ENCODE results near the gene PTPRN2. TPM values are rescaled to one million over a fixed set of nuclear protein-coding genes. Genes with fewer than 3 reads are reported as not detected.

Gene PTPRN2
- total and polyA plus RNA-seq, 2 of the 8 experiments (the other 6 are each of a cell fraction or from before 2014, with no cell fraction given) = 2.6 to 4.5 TPM

DNA sequence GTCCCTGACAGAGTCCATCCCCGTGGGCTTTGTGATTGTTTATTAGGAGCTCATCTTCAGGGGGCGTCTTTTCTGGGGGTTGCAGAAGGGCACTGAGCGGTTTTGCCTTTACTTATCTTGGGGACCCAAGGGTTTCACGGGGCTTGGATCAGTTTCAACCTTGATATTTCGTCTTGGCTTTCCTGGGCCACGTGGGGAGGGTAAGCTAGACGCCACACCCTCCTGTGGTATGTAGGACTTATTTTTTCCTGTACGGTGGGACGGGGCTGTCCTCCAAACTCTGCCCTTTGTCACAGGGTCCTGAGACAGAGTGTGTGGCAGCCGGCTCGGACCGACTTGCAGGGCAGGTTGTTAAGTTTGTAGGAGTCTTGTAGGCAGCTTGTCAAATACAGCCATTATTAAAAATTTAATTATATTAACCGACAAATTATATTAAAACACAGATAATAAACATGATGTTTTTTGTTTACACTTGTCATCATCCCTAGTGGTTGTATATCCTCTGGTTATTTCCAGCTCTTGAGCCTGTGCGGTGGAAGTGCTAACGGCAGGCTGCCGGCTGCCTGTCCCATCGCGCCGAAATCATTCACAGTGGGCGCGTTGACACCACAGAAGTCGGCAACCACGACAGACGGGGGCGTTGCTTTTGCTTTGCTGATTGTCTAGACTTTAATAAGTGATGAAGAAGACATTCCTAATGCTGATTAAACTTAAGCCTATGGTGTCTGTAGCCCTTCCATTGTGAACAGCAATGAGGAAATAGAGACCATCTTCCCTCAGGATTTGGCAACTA, 1057.7 kb downstream of the PTPRN2 start:
- no peaks in the 10 kb centered on the region for H4K20me1 ChIP-seq (replicated peaks in 1 of 2; ENCODE audit: control insufficient read depth in 1 of 2, insufficient read depth in 2 of 2, low read length in 2 of 2)
- no peak overlapping the region for H2AK5ac ChIP-seq (ENCODE audit: low read depth, low read length)
- H3K79me1 ChIP-seq (ENCODE audit: low read depth, low read length) = no peaks in the 10 kb centered on the region
- no peak overlapping the region for H3K4me2 ChIP-seq (ENCODE audit: insufficient read depth in 1 of 2, low read depth in 2 of 2, low read length in 2 of 2)
- H3K14ac ChIP-seq (ENCODE audit: insufficient read length) = no peak overlapping the region
- no peaks in the 10 kb centered on the region; a peak in 2 of 7 replicates for H3K4me1 ChIP-seq (replicated peaks in 1 of 4; ENCODE audit: control insufficient read depth in 3 of 4, insufficient read depth in 4 of 4, low read length in 3 of 4)
- DNase-seq (ENCODE audit: low read depth in 1 of 2, low spot score in 2 of 2) (peak in 1 of 2 experiments; percentile 7), FAIRE-seq (no peak)
- H3K4ac ChIP-seq (replicated peaks; ENCODE audit: insufficient read length, low read depth, low read length) = no peak overlapping the region
- H3K27ac ChIP-seq (ENCODE audit: low read depth, low read length) = no peak overlapping the region
- H3K56ac ChIP-seq (replicated peaks; ENCODE audit: insufficient read length, low read depth, low read length) = no peak overlapping the region
- no peak overlapping the region for H2BK120ac ChIP-seq (replicated peaks; ENCODE audit: low read depth, low read length)
- no peaks in the 10 kb centered on the region for H3K79me2 ChIP-seq (ENCODE audit: control insufficient read depth in 1 of 2, insufficient read depth in 2 of 2, low read length in 2 of 2)
- TF ChIP-seq SP2 (IDR thresholded peaks at IDR 0.05; ENCODE audit: low read length) (no peak), TBP (IDR thresholded peaks at IDR 0.05; ENCODE audit: low read depth, low read length) (no peak), CHD1 (IDR thresholded peaks at IDR 0.05; ENCODE audit: low read depth, low read length) (no peak), GTF2F1 (IDR thresholded peaks at IDR 0.05; ENCODE audit: borderline replicate concordance, low read depth, low read length) (no peak), MAFK (IDR thresholded peaks at IDR 0.05; ENCODE audit: low read depth, low read length) (no peak), ATF2 (IDR thresholded peaks at IDR 0.05; ENCODE audit: low read length) (no peak), BCL11A (IDR thresholded peaks at IDR 0.05; ENCODE audit: low read depth in 2 of 2, low read length in 2 of 2) (no peak), POLR2A (IDR thresholded peaks at IDR 0.05; ENCODE audit: control extremely low read depth in 1 of 2, low read depth in 2 of 2, low read length in 2 of 2) (no peak), SRF (IDR thresholded peaks at IDR 0.05; ENCODE audit: low read depth, low read length) (no peak), SP4 (IDR thresholded peaks at IDR 0.05; ENCODE audit: low read length) (no peak), TCF12 (IDR thresholded peaks at IDR 0.05; ENCODE audit: low read depth, low read length) (no peak)
- TF ChIP-seq, protein P1, sequence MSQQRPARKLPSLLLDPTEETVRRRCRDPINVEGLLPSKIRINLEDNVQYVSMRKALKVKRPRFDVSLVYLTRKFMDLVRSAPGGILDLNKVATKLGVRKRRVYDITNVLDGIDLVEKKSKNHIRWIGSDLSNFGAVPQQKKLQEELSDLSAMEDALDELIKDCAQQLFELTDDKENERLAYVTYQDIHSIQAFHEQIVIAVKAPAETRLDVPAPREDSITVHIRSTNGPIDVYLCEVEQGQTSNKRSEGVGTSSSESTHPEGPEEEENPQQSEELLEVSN (IDR thresholded peaks at IDR 0.05) = no peak
- H2BK12ac ChIP-seq (ENCODE audit: low read depth, low read length) = no peak overlapping the region
- no peaks in the 10 kb centered on the region for H3K9me3 ChIP-seq (ENCODE audit: insufficient read depth in 2 of 2, low read depth in 1 of 2, low read length in 1 of 2)
- H4K91ac ChIP-seq (replicated peaks; ENCODE audit: insufficient read length, low read length) = no peak overlapping the region
- H2BK5ac ChIP-seq (ENCODE audit: low read depth, low read length) = no peak overlapping the region
- H3K27me3 ChIP-seq (replicated peaks in 1 of 4; ENCODE audit: control insufficient read depth in 3 of 4, extremely low read depth in 1 of 4, insufficient read depth in 3 of 4, low read length in 3 of 4) = no peaks in the 10 kb centered on the region; a peak in 1 of 7 replicates
- H4K5ac ChIP-seq (ENCODE audit: insufficient read length, low read depth, low read length) = no peak overlapping the region
- no peak overlapping the region for H2AFZ ChIP-seq (ENCODE audit: low read length)
- WGBS, 2 experiments (ENCODE audit: extremely low coverage in 1 of 2, insufficient coverage in 1 of 2, insufficient read length in 1 of 2, insufficient replicate concordance in 2 of 2, low coverage in 1 of 2, low lambda C conversion rate in 2 of 2, missing lambda C conversion rate in 1 of 2) = 81% methylated on average over 25 of the region's 25 CpGs; no CpG with 5 or more reads in 1 of the 2 experiments
- no peaks in the 10 kb centered on the region for H3K36me3 ChIP-seq (ENCODE audit: control insufficient read depth in 2 of 4, insufficient read depth in 4 of 4, low read length in 3 of 4)
- H3K4me3 ChIP-seq (ENCODE audit: extremely low read depth in 1 of 4, insufficient read depth in 2 of 4, low read depth in 3 of 4, low read length in 4 of 4) = no peak overlapping the region
- no peak overlapping the region for H3K23ac ChIP-seq (ENCODE audit: insufficient read length)
- POLR2A ChIA-PET (ENCODE audit: partially characterized antibody) = no interaction called here
- H2BK20ac ChIP-seq (ENCODE audit: low read length) = no peak overlapping the region
- no peak overlapping the region for H4K8ac ChIP-seq (ENCODE audit: extremely low read depth, insufficient read depth, low read length)
- no peaks in the 10 kb centered on the region for H3K23me2 ChIP-seq (ENCODE audit: low read depth, low read length)
- CTCF ChIA-PET (ENCODE audit: partially characterized antibody) = interaction anchor here (2.1 kb wide), 1 partner anchor 55 kb away, joined by 11 read pairs; no protein-coding TSS in a partner anchor
- no peak overlapping the region for H2BK15ac ChIP-seq (ENCODE audit: low read length)
- H3K9ac ChIP-seq (replicated peaks in 1 of 4; ENCODE audit: extremely low read depth in 1 of 4, low read depth in 3 of 4, low read length in 3 of 4) = no peak overlapping the region
- H3K18ac ChIP-seq (ENCODE audit: extremely low read depth, low read length) = no peak overlapping the region

Measured in H1 (cell line).